Mammary epithelial cell (primary cell): ENCODE measurements around the gene MARK1.

Experiments used
- EZH2 ChIP-seq: IDR thresholded peaks from 2 replicates; pipeline ENCODE4 v1.6.1; 2012; ENCODE audit warnings: low read length, inconsistent platforms, borderline replicate concordance
- TF ChIP-seq, protein P1 (sequence below), 2 donors: IDR thresholded peaks in 1 of 2; conservative IDR thresholded peaks in 1 of 2; 2 replicates each; pipeline ENCODE4 v1.5.1; 2011 to 2012; ENCODE audit warnings: inconsistent platforms in 2 of 2, low read length in 2 of 2, mild to moderate bottlenecking in 2 of 2, control low read depth in 1 of 2, low read depth in 1 of 2; ENCODE audit not compliant: insufficient read depth in 1 of 2; ENCODE audit errors: extremely low read depth in 1 of 2

DNA sequence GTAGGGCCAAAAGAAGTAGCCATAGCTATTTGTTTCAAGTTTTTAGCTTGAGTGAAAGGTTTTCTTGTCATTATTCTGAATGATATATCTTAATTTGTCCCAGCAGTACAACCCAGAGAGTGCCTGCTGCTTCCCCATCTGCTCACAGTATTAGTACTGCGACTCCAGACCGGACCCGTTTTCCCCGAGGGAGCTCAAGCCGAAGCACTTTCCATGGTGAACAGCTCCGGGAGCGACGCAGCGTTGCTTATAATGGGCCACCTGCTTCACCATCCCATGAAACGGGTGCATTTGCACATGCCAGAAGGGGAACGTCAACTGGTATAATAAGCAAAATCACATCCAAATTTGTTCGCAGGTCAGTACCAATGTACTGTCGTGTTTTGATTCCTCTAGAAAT lies 125.1 kb downstream of the MARK1 start:
- TF ChIP-seq, protein P1, sequence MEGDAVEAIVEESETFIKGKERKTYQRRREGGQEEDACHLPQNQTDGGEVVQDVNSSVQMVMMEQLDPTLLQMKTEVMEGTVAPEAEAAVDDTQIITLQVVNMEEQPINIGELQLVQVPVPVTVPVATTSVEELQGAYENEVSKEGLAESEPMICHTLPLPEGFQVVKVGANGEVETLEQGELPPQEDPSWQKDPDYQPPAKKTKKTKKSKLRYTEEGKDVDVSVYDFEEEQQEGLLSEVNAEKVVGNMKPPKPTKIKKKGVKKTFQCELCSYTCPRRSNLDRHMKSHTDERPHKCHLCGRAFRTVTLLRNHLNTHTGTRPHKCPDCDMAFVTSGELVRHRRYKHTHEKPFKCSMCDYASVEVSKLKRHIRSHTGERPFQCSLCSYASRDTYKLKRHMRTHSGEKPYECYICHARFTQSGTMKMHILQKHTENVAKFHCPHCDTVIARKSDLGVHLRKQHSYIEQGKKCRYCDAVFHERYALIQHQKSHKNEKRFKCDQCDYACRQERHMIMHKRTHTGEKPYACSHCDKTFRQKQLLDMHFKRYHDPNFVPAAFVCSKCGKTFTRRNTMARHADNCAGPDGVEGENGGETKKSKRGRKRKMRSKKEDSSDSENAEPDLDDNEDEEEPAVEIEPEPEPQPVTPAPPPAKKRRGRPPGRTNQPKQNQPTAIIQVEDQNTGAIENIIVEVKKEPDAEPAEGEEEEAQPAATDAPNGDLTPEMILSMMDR (conservative IDR thresholded peaks at IDR 0.05 in 1 of 2, IDR thresholded peaks at IDR 0.05 in 1 of 2; ENCODE audit: extremely low read depth in 1 of 2, insufficient read depth in 1 of 2, low read depth in 1 of 2, low read length in 2 of 2), result no peak
- TF ChIP-seq EZH2, result no peak
